ENCODE measurements around the gene CCL26. TPM values are rescaled to one million over a fixed set of nuclear protein-coding genes. Genes with fewer than 3 reads are reported as not detected.
A peak's percentile ranks its signal among the peaks of the same experiment; 100 is the strongest.

CCL26 gene
- total and polyA plus RNA-seq, 2 experiments from 2014 or later, result 3.0 to 18.4 TPM

- TF ChIP-seq, protein P1, sequence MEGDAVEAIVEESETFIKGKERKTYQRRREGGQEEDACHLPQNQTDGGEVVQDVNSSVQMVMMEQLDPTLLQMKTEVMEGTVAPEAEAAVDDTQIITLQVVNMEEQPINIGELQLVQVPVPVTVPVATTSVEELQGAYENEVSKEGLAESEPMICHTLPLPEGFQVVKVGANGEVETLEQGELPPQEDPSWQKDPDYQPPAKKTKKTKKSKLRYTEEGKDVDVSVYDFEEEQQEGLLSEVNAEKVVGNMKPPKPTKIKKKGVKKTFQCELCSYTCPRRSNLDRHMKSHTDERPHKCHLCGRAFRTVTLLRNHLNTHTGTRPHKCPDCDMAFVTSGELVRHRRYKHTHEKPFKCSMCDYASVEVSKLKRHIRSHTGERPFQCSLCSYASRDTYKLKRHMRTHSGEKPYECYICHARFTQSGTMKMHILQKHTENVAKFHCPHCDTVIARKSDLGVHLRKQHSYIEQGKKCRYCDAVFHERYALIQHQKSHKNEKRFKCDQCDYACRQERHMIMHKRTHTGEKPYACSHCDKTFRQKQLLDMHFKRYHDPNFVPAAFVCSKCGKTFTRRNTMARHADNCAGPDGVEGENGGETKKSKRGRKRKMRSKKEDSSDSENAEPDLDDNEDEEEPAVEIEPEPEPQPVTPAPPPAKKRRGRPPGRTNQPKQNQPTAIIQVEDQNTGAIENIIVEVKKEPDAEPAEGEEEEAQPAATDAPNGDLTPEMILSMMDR (conservative IDR thresholded peaks at IDR 0.05; ENCODE audit: low read depth in 2 of 2), result no peak
- TF ChIP-seq ZNF331 (CRISPR knock-in tag; IDR thresholded peaks at IDR 0.05; ENCODE audit: low read depth), result no peak
- TF ChIP-seq, protein P2, sequence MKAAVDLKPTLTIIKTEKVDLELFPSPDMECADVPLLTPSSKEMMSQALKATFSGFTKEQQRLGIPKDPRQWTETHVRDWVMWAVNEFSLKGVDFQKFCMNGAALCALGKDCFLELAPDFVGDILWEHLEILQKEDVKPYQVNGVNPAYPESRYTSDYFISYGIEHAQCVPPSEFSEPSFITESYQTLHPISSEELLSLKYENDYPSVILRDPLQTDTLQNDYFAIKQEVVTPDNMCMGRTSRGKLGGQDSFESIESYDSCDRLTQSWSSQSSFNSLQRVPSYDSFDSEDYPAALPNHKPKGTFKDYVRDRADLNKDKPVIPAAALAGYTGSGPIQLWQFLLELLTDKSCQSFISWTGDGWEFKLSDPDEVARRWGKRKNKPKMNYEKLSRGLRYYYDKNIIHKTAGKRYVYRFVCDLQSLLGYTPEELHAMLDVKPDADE (IDR thresholded peaks at IDR 0.05), result no peak
Observed at GRCh38 chr7:75743455-75743859, 28.6 kb downstream of the CCL26 start (continued).

GRCh38 chr7:75740846-75741497 lies 31.0 kb downstream of the CCL26 start:
- TF ChIP-seq POLR2AphosphoS5 (IDR thresholded peaks at IDR 0.05; ENCODE audit: low read depth) (no peak), ZNF114 (CRISPR knock-in tag; IDR thresholded peaks at IDR 0.05) (no peak), ZNF331 (CRISPR knock-in tag; IDR thresholded peaks at IDR 0.05; ENCODE audit: low read depth) (no peak), NANOG (IDR thresholded peaks at IDR 0.05; ENCODE audit: borderline replicate concordance) (no peak), EZH2 (IDR thresholded peaks at IDR 0.05; ENCODE audit: low read depth, unreplicated experiment) (no peak), CREB1 (CRISPR knock-in tag; IDR thresholded peaks at IDR 0.05; ENCODE audit: low read depth) (no peak), JUNB (IDR thresholded peaks at IDR 0.05; ENCODE audit: unreplicated experiment) (no peak)
- TF ChIP-seq, protein P2 (IDR thresholded peaks at IDR 0.05), result no peak
- TF ChIP-seq, protein P3, sequence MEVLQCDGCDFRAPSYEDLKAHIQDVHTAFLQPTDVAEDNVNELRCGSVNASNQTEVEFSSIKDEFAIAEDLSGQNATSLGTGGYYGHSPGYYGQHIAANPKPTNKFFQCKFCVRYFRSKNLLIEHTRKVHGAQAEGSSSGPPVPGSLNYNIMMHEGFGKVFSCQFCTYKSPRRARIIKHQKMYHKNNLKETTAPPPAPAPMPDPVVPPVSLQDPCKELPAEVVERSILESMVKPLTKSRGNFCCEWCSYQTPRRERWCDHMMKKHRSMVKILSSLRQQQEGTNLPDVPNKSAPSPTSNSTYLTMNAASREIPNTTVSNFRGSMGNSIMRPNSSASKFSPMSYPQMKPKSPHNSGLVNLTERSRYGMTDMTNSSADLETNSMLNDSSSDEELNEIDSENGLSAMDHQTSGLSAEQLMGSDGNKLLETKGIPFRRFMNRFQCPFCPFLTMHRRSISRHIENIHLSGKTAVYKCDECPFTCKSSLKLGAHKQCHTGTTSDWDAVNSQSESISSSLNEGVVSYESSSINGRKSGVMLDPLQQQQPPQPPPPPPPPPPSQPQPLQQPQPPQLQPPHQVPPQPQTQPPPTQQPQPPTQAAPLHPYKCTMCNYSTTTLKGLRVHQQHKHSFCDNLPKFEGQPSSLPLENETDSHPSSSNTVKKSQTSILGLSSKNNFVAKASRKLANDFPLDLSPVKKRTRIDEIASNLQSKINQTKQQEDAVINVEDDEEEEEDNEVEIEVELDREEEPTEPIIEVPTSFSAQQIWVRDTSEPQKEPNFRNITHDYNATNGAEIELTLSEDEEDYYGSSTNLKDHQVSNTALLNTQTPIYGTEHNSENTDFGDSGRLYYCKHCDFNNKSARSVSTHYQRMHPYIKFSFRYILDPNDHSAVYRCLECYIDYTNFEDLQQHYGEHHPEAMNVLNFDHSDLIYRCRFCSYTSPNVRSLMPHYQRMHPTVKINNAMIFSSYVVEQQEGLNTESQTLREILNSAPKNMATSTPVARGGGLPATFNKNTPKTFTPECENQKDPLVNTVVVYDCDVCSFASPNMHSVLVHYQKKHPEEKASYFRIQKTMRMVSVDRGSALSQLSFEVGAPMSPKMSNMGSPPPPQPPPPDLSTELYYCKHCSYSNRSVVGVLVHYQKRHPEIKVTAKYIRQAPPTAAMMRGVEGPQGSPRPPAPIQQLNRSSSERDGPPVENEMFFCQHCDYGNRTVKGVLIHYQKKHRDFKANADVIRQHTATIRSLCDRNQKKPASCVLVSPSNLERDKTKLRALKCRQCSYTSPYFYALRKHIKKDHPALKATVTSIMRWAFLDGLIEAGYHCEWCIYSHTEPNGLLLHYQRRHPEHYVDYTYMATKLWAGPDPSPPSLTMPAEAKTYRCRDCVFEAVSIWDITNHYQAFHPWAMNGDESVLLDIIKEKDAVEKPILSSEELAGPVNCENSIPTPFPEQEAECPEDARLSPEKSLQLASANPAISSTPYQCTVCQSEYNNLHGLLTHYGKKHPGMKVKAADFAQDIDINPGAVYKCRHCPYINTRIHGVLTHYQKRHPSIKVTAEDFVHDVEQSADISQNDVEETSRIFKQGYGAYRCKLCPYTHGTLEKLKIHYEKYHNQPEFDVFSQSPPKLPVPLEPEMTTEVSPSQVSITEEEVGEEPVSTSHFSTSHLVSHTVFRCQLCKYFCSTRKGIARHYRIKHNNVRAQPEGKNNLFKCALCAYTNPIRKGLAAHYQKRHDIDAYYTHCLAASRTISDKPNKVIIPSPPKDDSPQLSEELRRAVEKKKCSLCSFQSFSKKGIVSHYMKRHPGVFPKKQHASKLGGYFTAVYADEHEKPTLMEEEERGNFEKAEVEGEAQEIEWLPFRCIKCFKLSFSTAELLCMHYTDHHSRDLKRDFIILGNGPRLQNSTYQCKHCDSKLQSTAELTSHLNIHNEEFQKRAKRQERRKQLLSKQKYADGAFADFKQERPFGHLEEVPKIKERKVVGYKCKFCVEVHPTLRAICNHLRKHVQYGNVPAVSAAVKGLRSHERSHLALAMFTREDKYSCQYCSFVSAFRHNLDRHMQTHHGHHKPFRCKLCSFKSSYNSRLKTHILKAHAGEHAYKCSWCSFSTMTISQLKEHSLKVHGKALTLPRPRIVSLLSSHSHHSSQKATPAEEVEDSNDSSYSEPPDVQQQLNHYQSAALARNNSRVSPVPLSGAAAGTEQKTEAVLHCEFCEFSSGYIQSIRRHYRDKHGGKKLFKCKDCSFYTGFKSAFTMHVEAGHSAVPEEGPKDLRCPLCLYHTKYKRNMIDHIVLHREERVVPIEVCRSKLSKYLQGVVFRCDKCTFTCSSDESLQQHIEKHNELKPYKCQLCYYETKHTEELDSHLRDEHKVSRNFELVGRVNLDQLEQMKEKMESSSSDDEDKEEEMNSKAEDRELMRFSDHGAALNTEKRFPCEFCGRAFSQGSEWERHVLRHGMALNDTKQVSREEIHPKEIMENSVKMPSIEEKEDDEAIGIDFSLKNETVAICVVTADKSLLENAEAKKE (CRISPR knock-in tag; IDR thresholded peaks at IDR 0.05), result no peak
- no peaks in the 10 kb centered on the region for H3K36me3 Mint-ChIP-seq (ENCODE audit: low read depth)
- Histone ChIP-seq H3K36me3 (ENCODE audit: insufficient read depth) (no peaks in the 10 kb centered on the region), H3K79me2 (replicated peaks; ENCODE audit: insufficient read depth) (no peaks in the 10 kb centered on the region), H3F3A (replicated peaks; ENCODE audit: low read depth) (0 out of 2 replicates have a peak, but pooled peaks cover 5% of the 10 kb centered on the region), H3K4me3 (peak overlapping the region; percentile 33; the same call in 1 of the 2 replicates), H2AFZ (peak overlapping the region; percentile 16; the same call in 1 of the 2 replicates), H3K27me3 (ENCODE audit: insufficient read depth) (0 out of 2 replicates have a peak, but pooled peaks cover 7% of the 10 kb centered on the region), H3K4me1 (ENCODE audit: insufficient read depth) (peaks cover 23% of the 10 kb centered on the region), H3K9me2 (ENCODE audit: insufficient read depth) (no peaks in the 10 kb centered on the region), H3K4me2 (peak overlapping the region; percentile 23), H3K27ac (ENCODE audit: low read depth) (peak overlapping the region; percentile 42; the same call in 1 of the 2 replicates), H4K20me1 (replicated peaks; ENCODE audit: insufficient read depth) (no peaks in the 10 kb centered on the region)
- peaks cover 26% of the 10 kb centered on the region for H3K27me3 Mint-ChIP-seq (ENCODE audit: insufficient read depth, low read depth, poor library complexity)
- peaks cover 15% of the 10 kb centered on the region for H3K4me1 Mint-ChIP-seq
- H3K4me3 Mint-ChIP-seq, result peak overlapping the region; percentile 33
- DNase-seq (ENCODE audit: low spot score), result peak; percentile 60
- no peaks in the 10 kb centered on the region; the same call in 2 of the 3 replicates for H3K9me3 Mint-ChIP-seq
- ATAC-seq, result no peak
- H3K27ac Mint-ChIP-seq, result no peak overlapping the region; the same call in 1 of the 2 replicates

Data from GM23338 (cell line).